Esophagus squamous epithelium (tissue), 5 donors: ENCODE data around the gene GPC4. TPM values are rescaled to one million over a fixed set of nuclear protein-coding genes. Genes with fewer than 3 reads are reported as not detected.

Experiments used
- DNase-seq: peaks from one replicate; lab custom pipeline; 2025; lab: John Stamatoyannopoulos, UW
- H3K27ac ChIP-seq, 4 donors: fragments of 200-600 bp; sonication (generic); one replicate each; pipeline ENCODE4 v1.5.1; 2016 to 2019; ENCODE audit warnings: mild to moderate bottlenecking in 1 of 4
- H3K27me3 ChIP-seq, 4 donors: fragments of 200-600 bp; sonication (generic); 1 replicate in 3 of 4; 2 replicates in 1 of 4; pipeline versions ENCODE4 v1.5.1 to v1.6.0; 2017 to 2021; ENCODE audit warnings: antibody characterized with exemption in 1 of 4
- H3K36me3 ChIP-seq, 3 donors: fragments of 200-600 bp; sonication (generic); one replicate each; pipeline ENCODE4 v1.5.1; 2016 to 2019
- H3K4me1 ChIP-seq, 3 donors: fragments of 200-600 bp; sonication (generic); one replicate each; pipeline ENCODE4 v1.5.1; 2017 to 2019
- H3K4me3 ChIP-seq, 4 donors: fragments of 200-600 bp; sonication (generic); 1 replicate in 3 of 4; 2 replicates in 1 of 4; pipeline ENCODE4 v1.5.1; 2016 to 2019; ENCODE audit warnings: mild to moderate bottlenecking in 2 of 4, moderate library complexity in 1 of 4
- H3K9me3 ChIP-seq, 3 donors: fragments of 200-600 bp; sonication (generic); one replicate each; pipeline ENCODE4 v1.5.1; 2016 to 2019
- CTCF ChIP-seq, 6 experiments: fragments of 450-650 bp in 4 of 6; fragments of 200-600 bp in 2 of 6; sonication (generic) in 2 of 6; IDR thresholded peaks; one replicate each; pipeline ENCODE4 v1.5.1; 2016 to 2019; ENCODE audit warnings: antibody characterized with exemption in 6 of 6, mild to moderate bottlenecking in 4 of 6, moderate library complexity in 4 of 6
- POLR2A ChIP-seq, 4 donors: fragments of 450-650 bp; IDR thresholded peaks; one replicate each; pipeline ENCODE4 v1.6.1; 2017; ENCODE audit warnings: antibody characterized with exemption in 4 of 4, mild to moderate bottlenecking in 4 of 4, moderate library complexity in 3 of 4
- WGBS, 2 donors: methylation state at CpG; one replicate each; pipeline ENCODE4 v1.1.5; 2018; 5-methylcytosine and 5-hydroxymethylcytosine counted together
- intact Hi-C: fragments of 100-400 bp; cut with DNase I; formaldehyde crosslinking; loops from one replicate; pipeline ENCODE4 v1.15.0; 2022
- total RNA-seq, 4 donors: library from RNA; depleted of rRNA; stranded (reverse); fragments of >200 nt; gene quantifications; one replicate each; pipeline ENCODE4 v1.1.0, GENCODE V29; 2016
- donor health status: DM: yes; HTN: yes; CAD: no.

GPC4 gene
- total RNA-seq, 4 donors from 2014 or later: 1.3 to 8.2 (median 3.1) TPM

GRCh38 chrX:133364196-133364595 lies 51.1 kb downstream of the GPC4 start:
- Histone ChIP-seq H3K4me1 (no peaks in the 10 kb centered on the region), H3K9me3 (no peaks in the 10 kb centered on the region), H3K27me3 (no peaks in the 10 kb centered on the region), H3K27ac (peak overlapping the region in 1 of 4 donors; percentile 25), H3K36me3 (no peaks in the 10 kb centered on the region), H3K4me3 (no peak overlapping the region)
- intact Hi-C loops: no loop called here
- DNase-seq: no peak
- 56 to 71% methylated on average over 1 of the region's 1 CpG for WGBS, 2 donors
- TF ChIP-seq POLR2A (IDR thresholded peaks at IDR 0.05): no peak
- TF ChIP-seq CTCF (IDR thresholded peaks at IDR 0.05): no peak

DNA sequence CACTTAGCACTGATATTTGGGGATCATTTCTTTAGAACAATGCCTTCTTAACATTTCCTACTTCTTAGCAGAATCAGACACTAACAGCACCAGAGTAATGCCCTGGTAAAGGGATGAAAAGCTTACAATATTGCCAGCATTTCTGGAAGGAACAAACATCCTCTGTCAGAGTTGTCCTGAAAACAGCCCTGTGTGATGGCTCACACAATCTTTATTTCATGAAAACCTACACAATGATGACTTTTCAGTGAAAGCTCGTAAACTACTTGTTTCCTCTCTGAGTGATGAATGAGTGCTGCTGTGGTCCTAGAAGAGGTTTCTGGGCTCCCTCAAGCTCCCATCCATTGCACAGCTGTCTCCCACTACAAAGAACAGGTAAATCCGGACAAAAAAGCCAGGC lies 52.8 kb downstream of the GPC4 start:
- Histone ChIP-seq H3K9me3 (no peaks in the 10 kb centered on the region), H3K4me1 (no peaks in the 10 kb centered on the region), H3K4me3 (no peak overlapping the region), H3K27ac (no peak overlapping the region), H3K36me3 (no peaks in the 10 kb centered on the region), H3K27me3 (no peaks in the 10 kb centered on the region)
- TF ChIP-seq POLR2A (IDR thresholded peaks at IDR 0.05) (no peak), CTCF (IDR thresholded peaks at IDR 0.05) (no peak)
- WGBS, 2 donors: 53 to 67% methylated on average over 1 to 2 of the region's 2 CpGs
- DNase-seq: no peak
- intact Hi-C loops: no loop called here

DNA sequence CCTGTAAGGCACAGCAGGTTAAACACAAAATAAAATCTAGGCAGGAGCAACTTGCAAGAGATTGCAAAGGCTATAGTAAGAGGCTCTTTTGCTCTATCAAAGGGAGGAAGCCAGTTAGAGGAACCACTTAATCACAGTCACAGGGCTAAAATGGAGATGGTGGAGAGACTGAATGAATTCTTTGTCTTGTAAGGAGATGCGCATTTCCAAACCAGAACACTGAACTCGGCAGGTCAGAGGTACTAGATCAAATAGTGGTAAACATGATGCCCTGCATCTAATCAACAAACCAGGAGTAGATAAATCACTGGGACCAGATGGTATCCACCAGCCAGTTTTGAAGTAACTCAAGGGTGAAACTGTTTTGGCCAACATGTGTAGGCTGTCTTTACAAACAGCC lies 55.8 kb downstream of the GPC4 start:
- Histone ChIP-seq H3K36me3 (no peaks in the 10 kb centered on the region), H3K4me1 (no peaks in the 10 kb centered on the region), H3K9me3 (no peaks in the 10 kb centered on the region), H3K27ac (no peak overlapping the region), H3K27me3 (no peaks in the 10 kb centered on the region), H3K4me3 (no peak overlapping the region)
- 70 to 81% methylated on average over 2 of the region's 2 CpGs for WGBS, 2 donors
- intact Hi-C loops: no loop called here
- no peak for TF ChIP-seq CTCF (IDR thresholded peaks at IDR 0.05)
- TF ChIP-seq POLR2A (IDR thresholded peaks at IDR 0.05): no peak
- no peak for DNase-seq

DNA sequence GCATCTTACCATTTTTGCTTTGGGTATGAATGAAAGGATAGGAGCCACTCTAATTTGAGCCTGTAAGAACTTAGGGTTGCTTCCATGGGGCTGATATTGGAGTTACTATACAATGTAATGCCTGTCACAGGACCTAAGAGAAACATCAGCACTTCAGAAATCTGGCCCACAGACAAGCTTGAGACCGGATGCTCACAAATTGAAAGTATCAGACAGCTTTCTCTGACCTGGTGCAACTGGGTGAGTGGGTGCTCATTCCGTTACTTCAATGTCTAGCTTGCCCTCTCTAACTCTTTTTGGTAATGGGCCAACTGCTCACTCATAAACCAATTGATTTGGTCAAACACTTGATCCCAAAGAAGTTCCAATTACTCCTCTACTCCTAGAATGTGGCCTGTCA lies 62.1 kb downstream of the GPC4 start:
- WGBS, 2 donors: 56 to 94% methylated on average over 2 of the region's 2 CpGs
- intact Hi-C loops: no loop called here

DNA sequence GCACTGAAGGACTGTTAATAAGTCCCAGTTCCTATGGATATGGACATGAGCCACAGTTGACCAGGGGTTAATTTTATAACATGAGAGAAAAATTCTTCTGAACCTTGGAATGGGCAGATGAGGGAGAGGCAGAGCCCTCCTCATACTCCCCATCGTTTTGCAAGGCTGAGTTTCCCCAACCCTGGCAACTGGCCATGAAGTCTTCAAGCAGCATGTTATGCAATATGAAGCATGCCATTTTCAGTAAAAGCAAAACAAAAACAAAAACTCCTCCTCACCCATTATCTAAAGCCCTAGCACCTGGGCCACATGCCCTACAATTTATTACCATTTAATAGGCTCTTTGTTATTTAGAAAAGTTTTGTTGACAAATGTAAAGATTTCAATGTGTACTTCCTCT lies 64.5 kb downstream of the GPC4 start:
- DNase-seq: no peak
- H3K9me3 ChIP-seq: no peaks in the 10 kb centered on the region
- H3K4me3 ChIP-seq: no peak overlapping the region
- H3K27ac ChIP-seq: no peak overlapping the region
- no peaks in the 10 kb centered on the region for H3K27me3 ChIP-seq
- no peaks in the 10 kb centered on the region for H3K36me3 ChIP-seq
- peaks cover 0 to 5% (median 0%) of the 10 kb centered on the region in 3 donors for H3K4me1 ChIP-seq
- intact Hi-C loops: no loop called here
- 0 to 29% methylated on average over 1 of the region's 1 CpG for WGBS, 2 donors
- TF ChIP-seq CTCF (IDR thresholded peaks at IDR 0.05) (no peak), POLR2A (IDR thresholded peaks at IDR 0.05) (no peak)

More for the DNA sequence above, 62.1 kb downstream of the GPC4 start:
- H3K27ac ChIP-seq: no peak overlapping the region
- no peak overlapping the region for H3K4me3 ChIP-seq
- H3K36me3 ChIP-seq: no peaks in the 10 kb centered on the region
- H3K4me1 ChIP-seq: peaks cover 0 to 5% (median 0%) of the 10 kb centered on the region in 3 donors
- H3K27me3 ChIP-seq: no peaks in the 10 kb centered on the region
- H3K9me3 ChIP-seq: no peaks in the 10 kb centered on the region
- no peak for TF ChIP-seq CTCF (IDR thresholded peaks at IDR 0.05)
- no peak for TF ChIP-seq POLR2A (IDR thresholded peaks at IDR 0.05)
- no peak for DNase-seq
